Immature natural killer cell (primary cell): ENCODE results near the gene DUSP9. TPM values are rescaled to one million over a fixed set of nuclear protein-coding genes. Genes with fewer than 3 reads are reported as not detected.
"Not testable (repeated sequence)": the region's sequence is repeated elsewhere in the genome, so short reads cannot be mapped to it uniquely, and the experiment has no call there.

Experiments
- DNase-seq, 3 donors: peaks; one replicate each; pipeline ENCODE4 v3.0.0; 2022; ENCODE audit warnings: mixed read lengths in 1 of 3
- H3K27ac Mint-ChIP-seq, 6 donors: one replicate each; pipeline ENCODE4 v1.8.0; 2020; ENCODE audit warnings: mixed read lengths in 6 of 6, mild to moderate bottlenecking in 5 of 6, inconsistent platforms in 4 of 6, moderate library complexity in 3 of 6
- H3K27me3 Mint-ChIP-seq, 3 donors: one replicate each; pipeline ENCODE4 v1.8.0; 2020 to 2021; ENCODE audit warnings: low read depth in 3 of 3, mild to moderate bottlenecking in 3 of 3, mixed read lengths in 3 of 3, moderate library complexity in 3 of 3, inconsistent platforms in 1 of 3
- H3K36me3 Mint-ChIP-seq, 3 donors: one replicate each; pipeline ENCODE4 v1.8.0; 2020; ENCODE audit warnings: mixed read lengths in 3 of 3, inconsistent platforms in 2 of 3, mild to moderate bottlenecking in 2 of 3
- H3K4me1 Mint-ChIP-seq, 2 donors: one replicate each; pipeline ENCODE4 v1.8.0; 2020; ENCODE audit warnings: inconsistent platforms in 2 of 2, mild to moderate bottlenecking in 2 of 2, mixed read lengths in 2 of 2, moderate library complexity in 1 of 2
- H3K4me3 Mint-ChIP-seq, 5 donors: one replicate each; pipeline ENCODE4 v1.8.0; 2020; ENCODE audit warnings: mild to moderate bottlenecking in 5 of 5, mixed read lengths in 5 of 5, inconsistent platforms in 3 of 5, moderate library complexity in 3 of 5
- H3K9me3 Mint-ChIP-seq, 6 donors: one replicate each; pipeline ENCODE4 v1.8.0; 2020; ENCODE audit warnings: mild to moderate bottlenecking in 6 of 6, mixed read lengths in 6 of 6, inconsistent platforms in 4 of 6, moderate library complexity in 3 of 6
- polyA plus RNA-seq, 3 donors: library from polyadenylated mRNA; unstranded; fragments of 300-500 nt; fragmentation: Illumina TruSeq; gene quantifications; one replicate each; pipeline ENCODE4 v1.2.3, GENCODE V29; 2021

DUSP9 gene
- polyA plus RNA-seq, 3 donors from 2014 or later, result not detected

DNA sequence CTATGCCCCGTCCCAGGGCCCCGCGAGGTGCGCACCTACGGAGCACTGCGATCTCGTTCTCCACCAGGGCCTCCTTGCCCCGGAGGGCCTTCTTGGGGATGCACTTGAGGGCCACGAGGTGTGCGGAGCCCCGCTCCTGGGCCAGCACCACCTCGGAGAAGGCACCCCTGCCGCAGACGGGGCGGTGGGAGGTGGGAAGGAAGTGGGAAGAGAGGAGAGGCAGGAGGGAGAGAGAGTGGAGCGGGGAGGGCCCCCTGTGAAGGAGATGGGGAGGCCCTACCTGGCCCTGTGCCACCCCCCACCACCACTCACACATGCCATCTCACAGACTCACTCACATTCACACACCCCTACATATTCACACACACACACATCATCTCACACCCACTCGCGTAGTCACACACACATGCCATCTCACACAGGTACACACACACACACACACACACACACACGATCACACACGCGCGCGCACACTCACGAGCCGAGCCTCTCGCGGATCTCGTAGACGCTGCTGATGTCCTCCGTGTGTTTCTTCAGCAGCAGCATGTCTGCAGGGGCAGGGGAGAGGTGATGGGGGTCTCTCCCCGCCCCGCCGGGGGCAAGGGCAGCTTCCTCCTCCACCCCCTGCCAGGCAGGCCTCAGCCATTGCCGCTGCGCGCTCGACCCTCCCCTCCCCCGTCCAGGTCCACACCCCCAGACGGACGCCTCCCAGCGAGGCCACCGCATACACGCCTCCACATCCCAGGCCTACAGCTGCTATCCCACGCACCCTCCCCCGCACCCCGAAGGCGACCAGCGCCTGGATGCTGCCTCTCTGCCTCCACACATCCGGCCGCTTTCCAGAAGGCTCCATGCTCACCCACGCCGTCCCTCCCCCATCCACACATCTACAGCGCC, 25.8 kb downstream of the DUSP9 start:
- H3K4me3 Mint-ChIP-seq, result no peak overlapping the region
- H3K4me1 Mint-ChIP-seq, result peaks cover 2 to 4% of the 10 kb centered on the region in 2 donors
- H3K36me3 Mint-ChIP-seq, result no peaks in the 10 kb centered on the region
- H3K27me3 Mint-ChIP-seq, result peaks cover 1 to 17% (median 9%) of the 10 kb centered on the region in 3 donors
- no peaks in the 10 kb centered on the region for H3K9me3 Mint-ChIP-seq
- no peak for DNase-seq
- H3K27ac Mint-ChIP-seq, result no peak overlapping the region

DNA sequence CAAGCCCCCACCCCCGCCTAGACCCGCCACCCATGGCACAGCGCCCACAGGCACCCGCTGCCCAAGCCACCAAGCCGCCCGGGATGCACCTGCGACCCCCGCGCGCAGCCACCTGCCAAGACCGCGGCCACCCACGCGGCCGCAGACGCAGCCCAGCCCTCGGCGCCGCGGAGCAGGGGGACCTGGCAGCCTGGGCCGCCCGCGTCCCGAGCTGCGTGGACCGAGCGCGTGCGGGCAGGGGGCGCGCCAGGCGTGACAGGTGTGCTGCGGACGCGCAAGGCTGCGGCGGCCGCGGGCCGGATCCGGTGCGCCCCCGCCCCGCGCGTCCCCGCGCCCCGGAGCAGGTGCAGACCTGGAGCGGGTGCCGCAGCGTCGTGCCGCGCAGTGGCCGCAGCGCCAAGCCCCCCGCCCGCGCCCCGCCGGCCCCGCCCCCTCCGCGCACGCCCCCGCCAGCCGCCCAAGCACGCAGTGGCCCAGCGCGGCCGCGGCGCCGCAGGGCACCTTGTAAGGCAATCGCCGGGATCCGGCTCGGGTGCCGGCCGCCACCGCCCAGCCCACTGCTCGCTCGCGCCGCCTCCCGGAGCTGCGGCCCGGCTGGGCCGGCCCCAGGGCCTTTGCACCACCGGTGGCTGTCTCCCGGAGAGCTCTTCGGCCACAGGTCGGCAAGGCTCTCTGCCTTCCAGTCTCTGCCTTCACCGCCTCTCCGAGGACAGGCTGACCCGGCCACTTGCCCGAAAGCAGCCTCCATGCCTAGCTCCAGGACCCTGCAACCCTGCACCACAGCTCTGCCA, 26.6 kb downstream of the DUSP9 start, which contains the start of gene PNCK:
TSS of gene PNCK (minus strand) at position 386 of the 791 bp plus-strand sequence. CDS start 737 bp downstream, outside the sequence.
- H3K4me1 Mint-ChIP-seq, result peaks cover 0 to 1% of the 10 kb centered on the region in 2 donors
- no peaks in the 10 kb centered on the region for H3K36me3 Mint-ChIP-seq
- H3K4me3 Mint-ChIP-seq, result peak within 1 kb of the TSS in 1 of 5 donors; percentile 32
- no peak for DNase-seq
- no peak within 1 kb of the TSS for H3K27ac Mint-ChIP-seq
- H3K27me3 Mint-ChIP-seq, result peaks cover 1 to 17% (median 6%) of the 10 kb centered on the region in 3 donors
- no peaks in the 10 kb centered on the region for H3K9me3 Mint-ChIP-seq

DNA sequence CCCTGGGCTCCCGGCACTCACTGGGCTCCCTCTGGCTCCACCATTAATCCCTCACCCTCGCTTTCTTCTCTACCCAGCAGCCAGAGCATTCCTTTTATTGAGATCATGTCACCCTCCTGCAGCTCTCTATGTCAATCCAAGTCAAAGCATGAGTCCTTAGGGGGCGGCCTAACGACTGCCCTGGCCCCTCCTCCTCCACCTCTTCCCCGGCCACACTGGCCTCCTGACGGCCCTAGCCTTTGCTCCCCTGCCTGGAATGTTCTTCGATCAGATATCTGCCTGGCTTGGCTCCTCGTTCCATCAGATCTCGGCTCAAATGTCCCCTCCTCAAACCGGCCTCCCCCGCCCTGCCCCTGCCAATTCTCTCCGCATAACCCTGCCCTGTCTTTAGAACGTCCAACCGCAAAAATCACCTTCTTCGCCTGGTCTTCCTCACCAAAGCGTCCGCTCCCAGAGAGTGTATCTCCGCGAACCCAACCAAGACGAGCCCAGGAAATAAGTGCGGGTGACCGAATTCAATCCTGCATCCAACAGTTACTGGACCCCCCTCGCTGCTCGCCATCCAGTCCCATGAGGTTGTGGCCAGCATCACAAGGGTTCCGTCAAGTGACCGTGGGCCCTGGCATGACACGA, 27.3 kb downstream of the DUSP9 start:
- no peaks in the 10 kb centered on the region for H3K9me3 Mint-ChIP-seq
- peak overlapping the region in 1 of 5 donors; percentile 32 for H3K4me3 Mint-ChIP-seq
- no peaks in the 10 kb centered on the region for H3K36me3 Mint-ChIP-seq
- DNase-seq, result no peak
- H3K4me1 Mint-ChIP-seq, result peaks cover 0 to 1% of the 10 kb centered on the region in 2 donors
- peaks cover 1 to 17% (median 6%) of the 10 kb centered on the region in 3 donors for H3K27me3 Mint-ChIP-seq
- H3K27ac Mint-ChIP-seq, result no peak overlapping the region

DNA sequence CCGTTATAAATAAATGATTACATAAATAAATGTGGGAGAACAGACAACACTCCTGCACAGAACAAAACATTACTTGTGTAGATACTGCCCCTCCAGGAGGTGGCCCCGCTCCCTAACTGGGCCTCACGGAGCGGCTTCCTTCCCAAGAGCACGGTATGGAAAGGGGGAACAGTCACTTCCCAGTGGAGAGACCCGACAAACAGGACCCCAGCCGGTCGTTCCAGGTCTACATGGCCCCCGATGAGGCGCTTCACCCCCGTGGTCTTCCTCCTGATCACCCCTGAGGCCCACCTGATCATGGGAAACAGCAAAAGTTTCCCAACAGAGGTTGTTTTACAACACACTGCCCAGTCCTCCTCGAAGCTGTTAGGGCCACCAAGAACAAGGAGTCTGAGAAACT, 34.2 kb downstream of the DUSP9 start:
- no peak overlapping the region for H3K4me3 Mint-ChIP-seq
- H3K9me3 Mint-ChIP-seq, result peaks cover 0 to 2% (median 0%) of the 10 kb centered on the region in 6 donors
- H3K36me3 Mint-ChIP-seq, result no peaks in the 10 kb centered on the region
- DNase-seq, result no peak
- H3K27ac Mint-ChIP-seq, result no peak overlapping the region
- peaks cover 0 to 4% (median 3%) of the 10 kb centered on the region in 3 donors for H3K27me3 Mint-ChIP-seq
- H3K4me1 Mint-ChIP-seq, result no peaks in the 10 kb centered on the region

DNA sequence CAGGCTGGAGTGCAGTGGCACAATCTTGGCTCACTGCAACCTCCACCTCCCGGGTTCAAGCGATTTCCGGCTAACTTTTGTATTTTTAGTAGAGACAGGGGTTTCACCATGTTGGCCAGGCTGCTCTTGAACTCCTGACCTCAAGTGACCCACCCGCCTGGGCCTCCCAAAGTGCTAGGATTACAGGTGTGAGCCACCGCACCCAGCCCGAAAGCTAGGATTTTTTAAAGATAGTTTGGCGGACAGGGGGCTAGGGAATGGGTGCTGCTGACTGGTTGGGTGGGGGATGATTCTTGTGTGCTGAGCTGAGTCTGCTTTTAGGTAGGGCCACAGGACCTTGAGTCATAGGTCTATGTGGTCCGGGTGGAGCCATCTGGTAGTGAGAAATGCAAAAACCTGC, 36.5 kb downstream of the DUSP9 start:
- H3K27me3 Mint-ChIP-seq, H3K9me3 Mint-ChIP-seq, DNase-seq, H3K4me3 Mint-ChIP-seq, H3K4me1 Mint-ChIP-seq, H3K36me3 Mint-ChIP-seq, H3K27ac Mint-ChIP-seq: not testable (repeated sequence)

DNA sequence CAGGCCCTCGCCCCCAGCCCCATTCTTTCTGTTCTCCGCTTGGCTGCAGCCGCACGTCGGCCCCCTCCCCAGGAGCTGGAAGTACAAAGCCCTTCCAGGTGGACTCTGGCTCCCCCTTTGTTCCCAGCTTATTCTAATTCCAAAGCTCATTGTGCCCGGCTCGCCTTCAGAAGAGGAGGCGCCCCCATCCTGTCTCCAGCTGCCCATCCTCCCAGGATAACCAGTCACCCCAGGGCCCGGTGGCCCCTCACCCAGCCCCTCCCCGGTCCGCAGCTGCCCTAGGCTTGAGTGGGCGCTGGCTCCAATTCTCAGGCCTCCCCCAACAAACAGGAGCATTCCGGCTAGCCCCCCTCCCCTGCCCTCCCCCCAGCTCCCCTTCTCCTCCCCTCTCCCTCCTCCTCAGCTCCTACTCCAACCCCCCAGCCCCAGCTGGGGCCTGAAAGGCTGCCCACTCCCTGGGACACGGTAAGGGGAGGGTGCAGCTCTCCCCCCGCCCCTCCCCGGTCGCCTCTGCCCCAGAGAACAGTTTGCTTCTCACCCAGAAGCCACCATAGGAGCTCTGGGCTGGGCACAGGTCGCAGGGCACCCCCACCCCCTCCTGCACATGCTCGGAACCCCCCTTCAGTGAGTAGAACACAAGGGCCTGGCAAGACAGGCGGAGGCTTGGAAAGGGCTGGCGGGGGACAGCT, 37.6 kb downstream of the DUSP9 start:
- Mint-ChIP-seq H3K4me3 (no peak overlapping the region), H3K36me3 (no peaks in the 10 kb centered on the region), H3K27ac (no peak overlapping the region), H3K27me3 (peaks cover 2 to 3% (median 2%) of the 10 kb centered on the region in 3 donors), H3K4me1 (no peaks in the 10 kb centered on the region), H3K9me3 (peaks cover 0 to 2% (median 0%) of the 10 kb centered on the region in 6 donors)
- DNase-seq, result no peak

DNA sequence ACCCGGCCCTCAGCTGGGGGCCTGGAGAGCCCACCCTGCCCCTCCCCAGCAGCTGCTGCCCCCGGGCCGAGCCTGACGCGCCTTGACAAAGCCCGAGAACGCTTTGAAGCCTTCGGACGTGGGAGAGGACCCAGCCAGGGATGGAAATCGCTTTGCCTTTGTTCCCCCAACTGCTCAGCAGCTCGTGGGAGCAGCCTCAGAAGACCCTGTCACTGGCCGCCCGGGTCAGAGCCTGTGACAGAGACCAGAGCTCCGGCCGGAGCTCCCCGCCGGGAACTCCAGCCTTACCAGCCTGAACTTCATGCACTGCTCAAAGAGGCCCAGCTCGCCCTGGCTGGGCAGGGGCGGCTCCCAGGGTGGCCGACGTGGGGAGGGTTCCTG, 38.1 kb downstream of the DUSP9 start:
- Mint-ChIP-seq H3K27me3 (peaks cover 2 to 4% (median 3%) of the 10 kb centered on the region in 3 donors), H3K36me3 (no peaks in the 10 kb centered on the region), H3K4me1 (no peaks in the 10 kb centered on the region), H3K9me3 (peaks cover 0 to 2% (median 0%) of the 10 kb centered on the region in 6 donors), H3K27ac (no peak overlapping the region), H3K4me3 (no peak overlapping the region)
- no peak for DNase-seq

DNA sequence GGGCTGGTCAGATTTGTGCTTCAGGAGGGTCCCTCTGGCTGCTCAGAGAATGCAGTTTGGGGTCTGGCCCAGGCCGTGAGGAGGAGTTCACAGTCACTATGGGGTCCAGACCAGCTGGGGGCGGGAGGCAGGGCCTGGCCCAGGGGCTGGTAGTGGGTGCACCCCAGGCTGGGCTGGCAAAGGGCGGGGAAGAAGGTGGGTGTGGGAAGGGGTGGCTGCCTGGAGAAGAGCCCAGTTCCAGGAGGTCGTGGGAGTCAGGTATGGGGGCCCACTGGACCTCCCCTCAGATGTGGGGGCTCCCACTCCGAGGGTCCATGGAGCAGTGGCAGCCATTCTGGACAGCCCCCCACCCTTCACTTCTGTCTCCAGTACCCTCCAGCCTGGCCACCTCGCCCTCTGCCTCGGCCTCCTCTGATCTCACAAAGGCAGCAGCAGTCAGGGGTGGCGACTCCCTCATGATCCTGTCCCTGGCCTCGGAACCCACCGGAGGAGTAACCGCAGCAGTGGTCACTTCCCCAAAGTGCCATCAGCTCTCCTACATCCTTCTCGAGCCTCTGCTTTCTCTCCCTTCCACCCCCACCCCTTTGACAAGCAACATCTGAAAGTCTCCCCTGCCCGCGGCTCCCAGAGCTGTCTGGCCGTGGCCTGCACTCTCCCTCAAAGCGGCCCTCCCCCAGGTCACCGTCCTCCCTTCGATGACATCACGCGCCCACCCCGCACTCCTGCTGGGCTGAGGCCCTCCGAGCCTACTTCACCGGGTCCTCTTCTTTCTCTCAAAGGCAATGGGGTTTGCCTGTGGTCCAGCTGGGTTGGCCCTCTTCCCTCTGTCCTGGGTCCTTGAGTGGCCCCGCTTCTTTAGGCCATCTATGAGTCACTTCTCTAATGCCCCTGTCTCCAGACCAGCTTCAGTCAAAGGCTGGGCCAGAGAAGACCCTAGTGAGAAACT, 39.0 kb downstream of the DUSP9 start:
- peaks cover 0 to 2% (median 0%) of the 10 kb centered on the region in 6 donors for H3K9me3 Mint-ChIP-seq
- no peak for DNase-seq
- no peaks in the 10 kb centered on the region for H3K4me1 Mint-ChIP-seq
- no peak overlapping the region for H3K4me3 Mint-ChIP-seq
- no peaks in the 10 kb centered on the region for H3K36me3 Mint-ChIP-seq
- no peak overlapping the region for H3K27ac Mint-ChIP-seq
- peaks cover 4 to 6% (median 4%) of the 10 kb centered on the region in 3 donors for H3K27me3 Mint-ChIP-seq

DNA sequence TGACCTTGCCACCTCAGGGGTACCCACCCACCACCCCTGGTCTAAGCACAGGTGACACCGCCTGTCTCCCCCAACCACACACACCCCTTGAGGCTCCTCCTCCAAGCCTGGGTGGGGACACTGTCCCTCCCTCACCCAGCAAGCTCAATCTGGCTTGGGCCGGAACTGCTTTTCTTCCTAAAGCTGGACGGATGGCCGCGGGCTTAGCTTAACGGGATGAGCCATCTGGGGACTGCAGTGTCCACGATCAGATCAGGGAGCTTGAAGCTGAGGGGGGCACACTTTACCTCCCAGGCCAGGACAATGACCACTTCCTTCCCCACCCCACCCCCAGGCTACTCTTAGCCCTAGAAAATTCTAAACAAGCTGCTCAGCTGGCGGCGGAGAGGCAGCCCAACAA, 39.7 kb downstream of the DUSP9 start:
- no peaks in the 10 kb centered on the region for H3K36me3 Mint-ChIP-seq
- peaks cover 0 to 2% (median 0%) of the 10 kb centered on the region in 6 donors for H3K9me3 Mint-ChIP-seq
- no peak overlapping the region for H3K4me3 Mint-ChIP-seq
- no peak for DNase-seq
- no peak overlapping the region for H3K27ac Mint-ChIP-seq
- H3K27me3 Mint-ChIP-seq, result peaks cover 4 to 7% (median 4%) of the 10 kb centered on the region in 3 donors
- H3K4me1 Mint-ChIP-seq, result no peaks in the 10 kb centered on the region

DNA sequence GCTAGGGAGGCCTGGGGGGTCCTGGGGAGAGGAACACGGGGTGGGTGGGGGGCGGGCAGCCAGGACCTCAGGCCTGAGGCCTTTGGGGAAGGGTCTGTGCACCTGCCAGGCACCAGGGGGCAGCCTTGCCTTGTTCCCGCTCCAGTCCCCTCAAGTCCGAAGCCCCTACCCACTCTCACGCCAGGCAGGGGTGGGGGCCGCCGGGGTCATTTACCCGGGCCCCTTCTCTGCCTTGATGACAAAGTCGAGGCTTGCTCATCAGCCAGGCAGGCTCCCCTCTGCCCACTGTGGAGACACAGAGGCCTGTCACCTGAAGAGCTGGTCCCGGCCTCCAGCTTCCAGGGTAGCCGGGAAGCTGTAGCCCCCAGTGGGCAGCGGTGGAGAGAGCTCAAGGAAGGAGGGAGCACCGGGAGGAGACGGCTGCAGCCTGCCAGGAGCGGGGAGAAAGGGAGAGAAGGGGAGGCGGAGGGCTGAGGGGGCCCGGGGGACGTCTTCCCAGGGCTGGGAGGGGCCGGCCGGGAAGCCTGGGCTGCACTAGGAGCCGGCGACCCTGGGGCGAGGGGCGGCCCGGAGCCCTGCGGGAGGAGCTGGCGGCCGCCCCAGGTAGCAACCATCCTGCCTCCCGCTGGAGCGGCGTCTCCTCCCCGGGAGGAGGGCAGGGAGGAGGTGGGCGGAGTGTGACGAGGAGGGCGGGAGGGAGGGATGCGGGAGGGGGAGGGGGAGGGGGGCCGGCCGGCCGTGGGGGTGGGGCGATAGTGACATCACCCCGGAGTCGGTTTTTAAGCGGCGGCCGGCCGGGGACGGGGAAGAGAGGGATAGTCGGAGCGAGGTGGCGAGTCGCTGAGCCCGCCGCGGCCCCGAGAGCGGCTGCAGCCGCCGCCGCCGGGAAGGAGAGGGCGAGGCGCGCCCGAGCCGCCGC, 40.4 kb downstream of the DUSP9 start, which contains the start of gene SLC6A8:
TSS of gene SLC6A8 (plus strand) at position 806 of the 919 bp plus-strand sequence. CDS start 649 bp downstream, outside the sequence.
- peak within 1 kb of the TSS; percentile 46 to 72 (median 55) for H3K4me3 Mint-ChIP-seq
- peaks cover 4 to 7% (median 4%) of the 10 kb centered on the region in 3 donors for H3K27me3 Mint-ChIP-seq
- H3K4me1 Mint-ChIP-seq, result no peaks in the 10 kb centered on the region
- DNase-seq, result peak in 2 of 3 donors; percentile 7 to 10
- peaks cover 0 to 2% (median 0%) of the 10 kb centered on the region in 6 donors for H3K9me3 Mint-ChIP-seq
- no peaks in the 10 kb centered on the region for H3K36me3 Mint-ChIP-seq
- H3K27ac Mint-ChIP-seq, result no peak within 1 kb of the TSS

DNA sequence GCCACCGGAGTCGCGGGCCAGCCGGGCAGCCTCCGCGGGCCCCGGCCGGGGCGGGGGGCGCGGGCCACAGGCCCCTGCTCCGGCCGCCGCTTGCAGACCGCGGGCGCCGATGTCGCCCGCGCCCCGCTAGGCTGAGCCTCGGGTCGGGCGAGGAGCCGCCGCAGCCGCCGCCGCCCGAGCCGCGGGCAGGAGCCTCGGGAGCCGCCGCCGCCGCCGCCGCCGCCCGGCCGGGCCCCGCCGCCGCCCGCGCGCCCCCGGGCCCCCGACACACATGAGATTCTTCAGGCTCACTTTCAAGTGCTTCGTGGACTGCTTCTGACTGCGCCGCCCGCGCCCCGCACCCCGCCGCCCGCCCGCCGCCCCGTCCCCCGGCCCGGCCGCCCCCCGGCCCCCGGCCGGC, 41.1 kb downstream of the DUSP9 start:
- no peak for DNase-seq
- Mint-ChIP-seq H3K36me3 (no peaks in the 10 kb centered on the region), H3K9me3 (peaks cover 0 to 2% (median 0%) of the 10 kb centered on the region in 6 donors), H3K27me3 (peaks cover 2 to 7% (median 6%) of the 10 kb centered on the region in 3 donors), H3K4me1 (no peaks in the 10 kb centered on the region), H3K27ac (no peak overlapping the region), H3K4me3 (no peak overlapping the region)
